Measurements from ENCODE around the gene MFN2.
A peak's percentile ranks its signal among the peaks of the same experiment; 100 is the strongest.
"Not testable (repeated sequence)": the region's sequence is repeated elsewhere in the genome, so short reads cannot be mapped to it uniquely, and the experiment has no call there.

The MFN2 gene

GRCh38 chr1:12015499-12015898 lies 35.3 kb downstream of the MFN2 start:
- FAIRE-seq, result no peak

DNA sequence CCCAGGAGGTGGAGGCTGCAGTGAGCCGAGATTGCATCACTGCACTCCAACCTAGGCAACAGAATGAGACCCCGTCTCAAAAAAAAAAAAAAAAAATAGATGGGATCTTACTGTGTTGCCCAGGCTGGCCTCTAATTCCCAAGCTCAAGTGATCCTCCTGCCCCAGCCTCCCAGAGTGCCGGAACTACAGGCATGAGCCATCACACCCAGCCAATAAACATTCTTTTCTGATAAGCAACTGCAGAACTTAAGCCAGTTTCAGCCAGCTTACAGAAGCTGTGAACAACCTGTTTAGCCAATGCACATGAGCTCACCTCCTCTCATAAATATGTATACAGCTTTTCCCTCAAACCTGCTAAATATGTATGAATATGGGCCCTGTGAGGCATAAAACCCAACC lies 35.9 kb downstream of the MFN2 start:
- DNase-seq (ENCODE audit: insufficient read length, low spot score) (no peak), FAIRE-seq (no peak)

More at GRCh38 chr1:12015499-12015898, 35.3 kb downstream of the MFN2 start:
- no peak for DNase-seq (ENCODE audit: insufficient read length, low spot score)

- DNase-seq (ENCODE audit: insufficient read length, low spot score), result no peak
- peak; percentile 78 for FAIRE-seq
These were observed 39.7 kb downstream of the MFN2 start for GRCh38 chr1:12019858-12020509.

DNA sequence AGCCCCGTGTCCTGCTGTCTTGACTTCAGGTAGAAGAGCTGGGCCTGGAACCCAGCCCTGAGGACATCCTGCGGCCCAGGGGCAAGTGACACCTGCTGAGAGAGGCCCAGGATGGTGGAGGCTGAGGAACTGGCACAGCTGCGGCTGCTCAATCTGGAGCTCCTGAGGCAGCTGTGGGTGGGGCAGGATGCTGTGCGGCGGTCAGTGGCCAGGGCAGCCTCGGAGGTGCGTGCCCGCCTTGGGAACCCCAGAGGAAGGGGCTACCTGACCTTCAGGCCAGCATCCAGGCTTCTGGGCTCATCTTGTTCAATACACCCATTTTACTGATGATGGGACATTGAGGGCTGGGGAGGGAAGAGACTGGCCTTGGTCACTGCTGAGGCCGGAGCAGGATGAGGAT lies 41.4 kb downstream of the MFN2 start:
- DNase-seq (ENCODE audit: insufficient read length, low spot score), result no peak
- FAIRE-seq, result no peak

- no peak for FAIRE-seq
- DNase-seq (ENCODE audit: insufficient read length, low spot score), result no peak
These were observed 41.8 kb downstream of the MFN2 start for GRCh38 chr1:12022036-12022435.

DNA sequence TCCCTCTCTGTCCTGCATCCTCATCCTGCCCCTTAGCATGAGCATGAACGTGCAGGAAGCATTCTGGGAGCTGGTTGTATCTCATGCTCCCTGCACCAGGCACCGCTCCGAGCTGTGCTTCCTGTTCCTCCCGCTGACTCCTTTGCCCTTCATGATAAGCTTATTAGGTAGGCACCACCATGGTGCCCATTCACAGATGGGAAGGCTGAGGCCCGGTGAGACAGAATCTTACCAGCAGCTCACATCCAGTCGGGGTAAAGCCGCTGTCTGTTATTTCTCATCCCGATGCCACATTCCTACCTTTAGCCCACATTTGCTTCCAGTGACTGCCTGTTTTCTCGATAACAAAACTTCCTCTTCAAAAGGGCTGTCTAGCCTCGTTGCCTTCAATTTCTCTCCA lies 46.3 kb downstream of the MFN2 start:
- no peak for FAIRE-seq
- DNase-seq (ENCODE audit: insufficient read length, low spot score), result no peak

DNA sequence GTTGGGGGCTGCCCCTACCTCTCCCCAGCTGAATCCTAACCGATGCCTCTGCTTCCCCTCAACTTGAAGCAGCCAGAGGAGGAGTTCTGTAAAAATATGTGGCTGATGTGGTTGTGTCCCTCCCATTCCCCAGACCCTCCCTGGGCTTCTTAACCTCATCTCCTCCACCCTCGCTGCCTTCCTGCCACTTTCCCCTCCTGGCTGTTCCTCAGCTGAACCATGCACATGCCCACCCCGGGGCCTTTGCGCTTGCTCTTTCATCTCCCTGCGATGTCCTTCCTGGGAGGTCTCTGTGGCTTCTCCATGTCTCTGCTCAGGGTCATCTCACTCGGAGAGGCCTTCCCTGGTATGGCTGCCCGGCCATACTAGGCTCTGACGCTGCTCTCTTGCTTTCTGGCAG lies 48.0 kb downstream of the MFN2 start:
- FAIRE-seq (no peak), DNase-seq (ENCODE audit: insufficient read length, low spot score) (no peak)

- FAIRE-seq (no peak), DNase-seq (ENCODE audit: insufficient read length, low spot score) (no peak)
These were observed 48.8 kb downstream of the MFN2 start for GRCh38 chr1:12028957-12029511.

GRCh38 chr1:12029720-12030339 lies 49.6 kb downstream of the MFN2 start:
- no peak for DNase-seq (ENCODE audit: insufficient read length, low spot score)
- no peak for FAIRE-seq

DNA sequence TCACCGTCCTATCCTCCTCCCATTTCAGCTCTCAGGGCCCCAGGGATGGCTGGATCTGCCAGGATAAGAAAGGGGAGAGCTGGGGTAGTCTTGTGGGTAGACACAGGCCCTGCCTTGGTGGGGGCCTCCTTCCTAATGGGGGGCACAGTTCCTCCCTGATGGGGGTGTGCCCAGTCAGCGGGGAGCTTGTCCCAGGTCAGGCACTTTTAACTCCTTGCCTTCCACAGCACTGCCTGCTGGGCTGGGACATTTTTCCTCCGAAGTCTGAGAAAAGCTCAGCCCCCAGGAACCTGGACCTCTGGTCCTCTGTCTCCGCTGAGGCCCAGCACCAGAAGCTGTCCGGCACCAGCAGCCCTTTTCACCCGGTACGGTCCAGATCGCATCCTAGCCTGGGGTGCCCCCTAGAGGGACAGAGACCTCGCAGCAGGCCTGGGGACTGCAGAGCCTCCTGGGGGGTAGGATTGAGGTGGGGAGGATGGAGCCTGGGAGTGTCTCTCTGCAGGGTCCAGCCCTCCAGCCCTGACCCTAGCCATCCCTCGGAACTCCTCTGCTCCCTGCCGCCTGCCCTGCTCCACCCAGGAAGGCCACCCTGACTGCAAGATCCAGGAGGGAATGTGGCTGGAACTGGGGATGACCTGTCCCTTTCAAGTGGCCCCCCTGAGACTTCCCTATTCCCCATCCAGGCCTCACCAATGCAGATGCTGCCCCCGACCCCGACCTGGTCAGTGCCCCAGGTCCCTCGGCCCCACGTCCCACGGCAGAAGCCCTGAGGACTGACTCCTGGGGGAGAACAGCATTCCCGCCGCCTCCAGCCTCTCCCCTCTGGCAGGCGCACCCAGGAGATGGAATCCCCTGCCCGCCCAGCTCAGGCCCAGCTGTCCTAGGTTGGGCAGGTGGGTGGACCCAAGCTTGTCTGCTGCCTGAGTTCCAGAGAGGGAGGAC lies 51.1 kb downstream of the MFN2 start:
- DNase-seq (ENCODE audit: insufficient read length, low spot score) (no peak), FAIRE-seq (no peak)

DNA sequence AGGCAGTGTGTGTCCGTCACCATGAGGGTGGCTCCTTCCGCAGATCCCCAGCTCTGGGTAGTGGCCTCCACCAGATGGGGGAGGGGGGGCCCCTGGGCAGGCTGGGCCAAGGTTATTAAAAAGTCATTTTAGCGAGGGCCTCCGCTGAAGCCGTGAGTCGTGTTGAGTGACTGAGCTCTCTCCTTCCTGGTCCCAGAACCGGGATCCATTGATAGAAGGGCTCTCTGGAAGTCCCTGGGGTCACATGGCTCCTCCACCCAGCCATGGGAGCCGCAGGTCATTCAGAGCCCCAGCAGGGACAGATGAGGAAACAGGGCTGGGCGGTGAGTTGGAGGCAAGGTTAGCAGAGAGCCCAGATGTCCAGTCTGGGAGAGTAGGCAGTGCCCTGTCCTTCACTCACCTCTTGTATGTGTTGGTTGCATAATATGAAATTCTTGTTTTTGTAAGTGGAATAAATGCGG lies 51.9 kb downstream of the MFN2 start:
- no peak for DNase-seq (ENCODE audit: insufficient read length, low spot score)
- no peak for FAIRE-seq

- DNase-seq (ENCODE audit: insufficient read length, low spot score); FAIRE-seq: not testable (repeated sequence)
These were observed 53.2 kb downstream of the MFN2 start for GRCh38 chr1:12033441-12033840.

DNA sequence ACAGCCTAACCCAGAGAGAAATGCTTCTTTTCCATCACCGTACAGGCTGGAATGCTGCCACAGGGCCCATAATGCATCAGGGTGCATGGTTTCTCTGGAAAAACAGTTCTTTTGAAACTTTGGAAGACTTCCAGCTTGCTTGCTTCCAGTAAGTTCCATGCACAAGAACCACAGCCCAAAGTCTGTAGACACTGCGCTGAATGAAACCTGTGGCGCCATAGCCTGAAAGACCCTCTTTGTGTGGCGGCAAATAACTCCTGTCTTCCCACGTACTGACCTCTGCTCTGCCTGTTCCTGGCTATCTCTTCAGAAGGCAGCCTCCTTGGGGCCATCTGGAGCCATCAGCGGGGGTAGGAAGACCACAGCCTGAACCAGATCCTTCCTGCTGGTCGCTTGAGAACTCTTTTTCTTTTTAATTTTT lies 54.1 kb downstream of the MFN2 start:
- no peak for FAIRE-seq

DNA sequence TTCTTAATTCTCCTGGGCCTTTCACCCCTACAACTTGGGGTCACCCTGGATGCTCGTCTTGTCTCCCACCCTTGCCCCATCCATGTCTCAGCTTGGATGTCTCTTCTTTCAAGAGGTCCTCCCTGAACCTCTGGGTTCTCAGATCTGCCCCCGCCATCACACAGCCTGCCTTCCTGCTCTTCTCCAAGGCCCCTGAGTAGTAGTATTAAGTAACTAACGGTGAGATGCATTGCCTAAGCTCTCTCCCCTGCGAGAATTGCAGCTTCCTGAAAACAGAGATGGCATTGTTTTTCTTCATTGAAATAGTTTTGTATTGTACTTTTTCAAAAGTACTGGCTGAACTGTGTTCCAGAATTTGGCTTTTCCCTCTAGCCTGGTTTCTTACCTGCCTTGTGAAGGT lies 55.1 kb downstream of the MFN2 start:
- DNase-seq (ENCODE audit: insufficient read length, low spot score) (no peak), FAIRE-seq (no peak)

More for the DNA sequence above, 54.1 kb downstream of the MFN2 start:
- no peak for DNase-seq (ENCODE audit: insufficient read length, low spot score)

- FAIRE-seq, result no peak
- no peak for DNase-seq (ENCODE audit: insufficient read length, low spot score)
These were observed 57.5 kb downstream of the MFN2 start for GRCh38 chr1:12037486-12038355.

DNA sequence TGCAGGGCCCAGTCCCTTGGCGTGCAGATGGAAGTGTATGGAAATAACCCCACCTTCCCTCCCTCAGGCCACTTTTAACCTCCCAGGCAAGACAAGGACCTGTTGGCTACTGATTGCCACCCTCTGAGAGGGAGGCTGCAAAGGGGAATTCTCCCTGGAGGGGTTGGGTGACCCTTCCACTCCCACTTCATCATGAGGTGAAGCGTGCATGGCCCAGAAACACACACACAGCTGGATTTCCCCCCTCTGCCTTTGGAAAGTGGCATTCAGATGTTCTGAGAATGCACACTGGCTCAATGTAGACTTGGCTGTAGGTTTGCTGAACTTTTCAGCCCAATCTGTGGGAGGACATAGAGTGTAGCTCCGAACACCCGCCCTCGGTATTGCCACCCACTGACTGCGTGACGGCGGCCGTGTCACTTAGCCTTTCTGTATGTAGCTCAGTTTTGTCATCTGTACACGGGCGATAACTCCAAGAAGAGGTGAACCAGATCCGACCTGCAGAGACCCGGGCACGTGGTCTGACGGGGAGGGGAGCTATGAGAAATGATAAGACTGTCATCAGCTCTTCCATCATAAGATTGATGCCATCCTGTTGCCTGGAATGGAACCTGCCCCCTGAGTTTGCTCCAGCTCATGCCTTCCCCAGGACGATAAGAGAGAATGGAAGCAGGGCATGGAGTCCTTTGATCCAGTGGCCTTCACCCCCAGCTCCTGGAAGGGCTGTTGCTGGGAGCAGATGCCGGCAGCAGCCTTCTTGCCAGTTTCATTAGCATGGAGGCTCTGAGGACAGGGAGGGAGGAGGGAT lies 58.3 kb downstream of the MFN2 start:
- peak; percentile 8 for FAIRE-seq

DNA sequence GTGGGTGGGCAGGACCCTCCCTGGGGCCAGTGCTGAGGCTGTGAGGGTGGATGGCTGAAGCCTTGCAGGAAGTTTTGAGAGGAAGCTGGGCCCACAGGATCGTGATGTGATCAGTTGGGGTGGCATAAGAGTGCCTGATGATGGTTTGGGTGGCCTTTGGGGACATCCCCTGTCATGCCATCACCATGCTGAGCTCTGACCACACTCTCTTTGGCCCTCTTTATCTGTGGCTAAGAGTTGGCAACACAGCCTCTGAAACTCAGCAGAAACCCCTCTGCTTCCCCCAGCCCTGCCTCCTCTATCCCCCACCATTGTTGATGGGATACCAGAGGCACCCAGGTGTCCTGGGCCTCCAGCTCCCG lies 58.9 kb downstream of the MFN2 start:
- DNase-seq (ENCODE audit: insufficient read length, low spot score), result no peak
- no peak for FAIRE-seq

More for the DNA sequence above, 58.3 kb downstream of the MFN2 start:
- DNase-seq (ENCODE audit: insufficient read length, low spot score), result no peak

DNA sequence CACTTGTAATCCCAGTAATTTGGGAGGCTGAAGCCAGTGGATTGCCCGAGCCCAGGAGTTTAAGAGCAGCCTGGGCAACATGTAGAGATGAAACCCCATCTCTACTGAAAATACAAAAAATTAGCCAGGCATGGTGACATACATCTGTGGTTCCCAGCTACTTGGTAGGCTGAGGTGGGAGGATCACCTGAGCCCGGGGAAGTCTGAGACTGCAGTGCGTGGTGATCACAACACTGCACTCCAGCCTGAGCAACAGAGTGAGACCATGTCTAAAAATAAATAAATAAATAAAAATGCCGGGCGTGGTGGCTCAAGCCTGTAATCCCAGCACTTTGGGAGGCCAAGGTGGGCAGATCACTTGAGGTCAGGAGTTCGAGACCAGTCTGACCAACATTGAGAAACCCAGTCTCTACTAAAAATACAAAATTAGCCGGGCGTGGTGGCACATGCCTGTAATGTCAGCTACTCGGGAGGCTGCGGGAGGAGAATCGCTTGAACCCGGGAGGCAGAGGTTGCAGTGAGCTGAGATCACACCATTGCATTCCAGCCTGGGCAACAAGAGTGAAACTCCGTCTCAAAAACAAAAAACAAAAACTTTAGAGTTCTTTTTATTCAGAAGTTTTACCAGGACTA lies 59.7 kb downstream of the MFN2 start:
- DNase-seq (ENCODE audit: insufficient read length, low spot score), result not testable (repeated sequence)
- peak; percentile 83 for FAIRE-seq

Data from GM19239 (cell line).